PC-3 (cell line): Measurements from ENCODE around the gene VSIG10L2.

Experiments
- CTCF ChIP-seq: fragments of 300-600 bp; sonication (generic); conservative IDR thresholded peaks from 2 replicates; pipeline ENCODE4 v1.5.1; 2017; ENCODE audit warnings: antibody characterized with exemption, low read depth, mild to moderate bottlenecking, low read length
- EZH2 ChIP-seq: fragments of 300-600 bp; sonication (generic); IDR thresholded peaks from one replicate; pipeline ENCODE4 v1.6.1; 2017; ENCODE audit warnings: antibody characterized with exemption, mild to moderate bottlenecking, low read length; ENCODE audit not compliant: unreplicated experiment
- EZH2phosphoT487 ChIP-seq: fragments of 300-600 bp; sonication (generic); IDR thresholded peaks from 2 replicates; pipeline ENCODE4 v1.6.1; 2018; ENCODE audit warnings: mild to moderate bottlenecking, antibody characterized with exemption, low read length, borderline replicate concordance

GRCh38 chr11:125957618-125958332 lies 11.9 kb downstream of the VSIG10L2 start:
- TF ChIP-seq EZH2 (no peak), CTCF (no peak), EZH2phosphoT487 (no peak)
